ENCODE results near the gene PROB1.
A peak's percentile ranks its signal among the peaks of the same experiment; 100 is the strongest.
"Not testable (repeated sequence)": the region's sequence is repeated elsewhere in the genome, so short reads cannot be mapped to it uniquely, and the experiment has no call there.

Gene PROB1

DNA sequence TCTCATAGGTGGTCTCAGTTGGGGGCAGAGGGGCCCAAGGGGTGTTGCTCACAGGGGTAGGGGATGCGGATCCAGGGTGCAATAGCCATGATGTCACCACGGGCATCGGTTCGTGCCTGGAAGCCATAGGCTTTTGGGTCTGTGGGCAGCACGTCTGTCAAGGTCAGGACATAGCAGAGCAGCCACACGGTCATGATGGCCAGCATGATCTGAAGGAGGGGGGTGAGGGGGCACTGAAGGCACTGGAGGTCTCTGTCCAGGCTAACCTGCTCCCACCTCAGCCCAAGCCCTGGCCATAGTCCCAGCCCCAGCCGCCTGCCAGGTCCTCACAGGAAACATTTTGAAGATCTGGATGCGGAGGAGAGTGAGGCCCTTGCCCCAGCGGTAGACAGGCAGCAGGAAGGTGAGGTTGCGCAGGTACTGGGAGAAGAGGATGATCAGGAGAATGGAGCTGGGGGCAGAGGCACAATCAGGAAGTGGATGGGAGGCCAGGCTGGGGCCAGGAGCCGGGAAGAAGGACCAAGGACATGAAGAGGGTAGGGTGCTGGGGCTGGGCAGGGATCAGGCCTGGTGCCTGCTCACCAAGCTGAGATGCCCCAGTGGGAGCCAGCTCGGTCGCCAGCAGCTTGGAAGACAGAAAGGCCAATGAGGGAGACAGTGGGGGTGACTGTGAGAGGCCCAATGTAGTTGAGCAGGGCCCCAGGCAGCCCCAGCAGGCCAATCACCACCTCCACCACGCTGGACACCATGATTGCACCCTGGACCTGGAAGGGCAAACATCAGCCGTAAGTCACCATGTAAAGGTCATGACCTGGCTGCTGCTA is 15.1 kb downstream of the PROB1 start:
- no peak for DNase-seq (ENCODE audit: low read depth in 2 of 2)

DNA sequence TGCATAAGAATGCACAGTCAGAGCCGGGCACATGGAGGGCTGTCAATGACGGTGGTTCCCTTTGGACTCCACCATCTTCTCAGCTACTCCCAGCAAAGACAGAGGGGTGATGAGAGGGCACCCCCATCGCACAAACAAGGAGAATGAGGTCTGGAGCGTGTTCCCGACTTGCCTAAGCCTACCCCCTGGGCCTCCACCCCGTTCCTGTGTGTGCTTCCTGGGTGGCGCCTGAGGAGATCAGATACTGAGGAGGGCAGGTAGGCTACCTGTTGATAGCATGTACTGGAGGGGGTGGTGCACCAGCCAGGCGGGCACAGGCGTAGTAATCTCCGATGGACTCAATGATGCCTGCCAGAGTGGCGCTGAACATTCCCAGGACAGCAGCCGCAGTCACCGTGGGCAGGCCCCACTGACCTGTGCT is 16.0 kb downstream of the PROB1 start:
- no peak for DNase-seq (ENCODE audit: low read depth in 2 of 2)

DNA sequence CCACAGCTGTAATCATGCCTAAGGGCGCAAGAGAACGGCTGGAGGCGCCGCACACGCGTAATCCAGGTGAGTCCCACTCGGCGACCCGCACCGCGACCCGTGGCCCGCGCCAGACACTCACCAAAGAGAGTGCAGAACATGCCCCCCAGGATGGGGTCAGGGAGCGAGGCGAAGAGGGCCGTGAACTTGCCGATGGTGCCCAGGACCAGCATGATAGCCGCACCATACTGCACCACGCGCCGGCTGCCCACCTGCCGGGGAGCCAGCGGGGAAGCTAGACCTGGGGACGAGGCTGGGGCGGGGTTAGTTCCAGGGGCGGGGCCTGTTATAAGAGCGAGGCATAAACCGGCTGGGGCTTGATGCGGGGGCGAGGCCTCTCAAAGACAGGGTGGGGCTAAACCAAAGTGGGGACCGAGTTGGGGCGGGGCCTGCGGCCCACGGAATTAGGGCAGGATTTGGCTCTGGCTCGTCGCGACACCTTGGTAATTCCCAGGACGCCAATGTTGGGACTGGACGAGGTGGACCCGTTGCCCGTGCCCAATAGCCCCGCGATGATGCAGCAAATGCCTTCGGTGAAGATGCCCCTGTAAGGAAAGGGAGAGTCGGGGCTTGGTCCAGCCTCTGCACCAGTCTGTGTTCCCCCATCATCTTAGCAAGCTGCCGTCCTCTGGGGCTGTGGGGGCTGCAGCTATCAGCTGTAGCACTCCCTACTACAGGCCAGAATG is 16.6 kb downstream of the PROB1 start:
- DNase-seq (ENCODE audit: low read depth in 2 of 2), result no peak

DNA sequence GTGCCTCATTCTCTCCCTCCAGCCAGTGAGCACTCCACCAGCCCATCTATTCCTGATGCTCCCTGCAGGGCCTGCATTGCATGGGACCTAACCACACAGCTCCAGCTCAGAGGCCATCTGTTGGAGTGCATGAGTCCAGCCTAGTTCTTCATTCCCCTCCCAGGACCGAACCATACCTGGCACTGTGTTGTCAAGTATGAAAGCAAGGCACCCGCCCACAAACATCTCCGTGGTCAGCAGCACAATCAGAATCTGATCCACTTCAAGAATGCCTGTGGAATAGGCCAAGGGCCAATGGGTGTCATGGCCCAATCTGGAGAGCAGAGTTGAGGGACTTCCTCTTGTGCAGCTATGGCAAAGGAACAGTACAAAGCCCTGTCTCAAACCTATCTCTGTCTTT is 17.7 kb downstream of the PROB1 start:
- DNase-seq (ENCODE audit: low read depth in 2 of 2), result no peak

DNA sequence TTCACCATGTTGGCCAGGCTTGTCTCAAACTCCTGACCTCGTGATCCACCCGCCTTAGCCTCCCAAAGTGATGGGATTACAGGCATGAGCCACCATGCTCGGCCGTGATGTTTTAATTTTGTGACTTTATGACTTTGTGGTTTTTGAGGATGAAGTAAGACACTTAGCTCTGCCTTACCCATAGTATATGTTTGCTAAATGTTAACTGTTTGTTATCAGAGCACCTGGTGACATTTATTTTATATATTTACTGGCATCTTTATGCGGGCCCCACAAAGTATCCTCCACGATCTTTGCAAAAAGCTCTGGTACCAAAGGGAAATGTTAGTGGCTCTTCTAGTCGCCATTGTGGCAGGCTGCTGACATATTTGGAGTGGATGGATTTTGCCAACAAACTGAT is 18.5 kb downstream of the PROB1 start:
- no peak for DNase-seq (ENCODE audit: low read depth in 2 of 2)

DNA sequence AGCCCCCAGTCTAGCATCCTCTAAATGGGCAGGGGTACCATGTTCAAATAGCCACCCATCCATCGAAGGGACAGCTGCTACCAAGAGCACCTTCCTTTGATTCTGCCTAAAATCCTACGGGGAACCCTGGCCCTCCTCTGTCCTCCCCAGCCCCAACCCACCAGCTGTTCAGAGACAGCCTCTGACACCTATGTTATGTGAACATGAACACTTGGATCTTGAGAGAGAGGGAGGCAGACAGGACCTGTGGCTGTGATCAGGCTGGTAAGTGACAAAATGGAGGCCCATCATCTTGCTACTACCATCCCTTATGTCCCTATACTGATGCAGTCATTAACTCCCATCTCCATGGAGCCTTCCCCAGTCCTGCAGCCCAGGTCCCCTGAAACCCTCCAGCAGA is 20.0 kb downstream of the PROB1 start:
- DNase-seq (ENCODE audit: low read depth in 2 of 2), result no peak

DNA sequence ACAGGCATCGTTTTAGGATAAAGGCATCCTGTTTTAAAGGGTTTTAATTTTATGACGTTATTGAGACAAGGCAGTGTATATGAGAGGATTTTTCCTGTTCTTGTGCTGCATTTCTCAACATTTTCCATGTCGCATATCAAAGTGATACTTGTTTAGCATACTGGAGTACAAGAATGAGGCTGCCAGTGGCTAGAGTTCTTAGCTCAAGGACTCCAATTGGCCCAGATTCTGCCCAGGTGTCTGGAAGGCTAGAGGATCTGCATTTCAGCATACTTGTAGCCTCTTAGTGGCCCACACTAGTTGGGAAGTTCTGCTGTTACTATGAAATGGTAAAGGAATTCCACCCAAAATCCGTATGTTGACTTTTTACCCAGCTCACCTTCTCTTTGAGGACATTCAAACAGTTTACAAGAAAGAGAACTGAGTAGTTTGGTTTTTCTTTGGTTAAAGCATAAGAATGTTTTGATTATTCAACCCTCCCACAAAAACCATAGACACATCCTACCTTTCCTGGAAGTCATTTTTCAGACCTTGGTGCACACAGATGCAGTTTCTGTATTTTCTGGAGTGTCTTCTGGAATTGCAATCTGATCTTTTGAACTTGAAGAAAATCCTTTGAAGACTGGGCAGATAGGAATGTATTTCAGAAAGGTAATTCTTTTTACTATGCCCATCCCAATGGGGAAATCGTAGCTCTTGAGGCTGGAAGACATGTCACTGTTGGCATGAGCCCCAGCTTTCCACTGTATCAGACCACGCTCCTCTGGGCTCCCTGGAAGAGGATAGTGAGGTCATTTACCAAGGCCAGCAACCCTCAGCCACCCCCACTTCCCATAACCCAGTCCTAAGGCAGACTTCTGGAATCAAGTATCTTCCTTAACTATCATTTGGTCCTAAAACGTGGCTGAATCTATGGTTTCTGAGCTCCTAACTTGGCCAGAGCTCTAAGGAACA is 23.1 kb downstream of the PROB1 start:
- DNase-seq (ENCODE audit: low read depth in 2 of 2), result no peak

DNA sequence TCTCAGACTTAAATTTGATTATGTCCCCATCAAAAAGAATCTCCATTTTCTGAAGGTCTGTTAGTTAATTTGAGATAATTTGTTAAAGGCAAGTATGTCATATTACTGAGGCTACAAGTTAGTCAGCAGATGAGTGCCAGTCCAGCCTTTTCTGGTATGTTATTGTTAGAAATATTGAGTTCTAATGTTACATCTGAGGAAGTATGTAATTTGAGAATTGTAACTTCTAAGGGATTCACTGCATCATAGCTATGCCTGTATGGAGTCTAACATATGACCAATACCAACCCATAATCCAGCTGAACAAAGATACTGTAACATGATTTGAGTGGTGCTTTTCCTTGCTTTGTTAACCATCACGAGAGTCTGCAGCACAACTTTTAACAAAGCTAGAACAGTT is 25.7 kb downstream of the PROB1 start:
- no peak for DNase-seq (ENCODE audit: low read depth in 2 of 2)

DNA sequence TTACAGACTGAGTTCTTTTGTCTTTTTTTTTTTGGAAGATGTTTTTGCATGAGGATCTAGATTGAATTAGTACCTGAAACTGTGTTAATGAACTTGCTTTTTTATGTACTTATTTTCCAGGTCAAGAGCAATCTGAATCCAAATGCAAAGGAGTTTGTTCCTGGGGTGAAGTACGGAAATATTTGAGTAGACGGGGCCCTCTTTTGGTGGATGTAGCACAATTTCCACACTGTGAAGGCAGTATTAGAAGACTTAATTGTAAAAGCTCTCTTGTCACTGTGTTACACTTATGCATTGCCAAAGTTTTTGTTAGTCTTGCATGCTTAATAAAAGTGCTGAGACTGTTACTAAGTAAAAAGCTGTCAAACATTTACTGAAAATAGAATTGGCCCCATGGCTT is 26.3 kb downstream of the PROB1 start:
- no peak for DNase-seq (ENCODE audit: low read depth in 2 of 2)

DNA sequence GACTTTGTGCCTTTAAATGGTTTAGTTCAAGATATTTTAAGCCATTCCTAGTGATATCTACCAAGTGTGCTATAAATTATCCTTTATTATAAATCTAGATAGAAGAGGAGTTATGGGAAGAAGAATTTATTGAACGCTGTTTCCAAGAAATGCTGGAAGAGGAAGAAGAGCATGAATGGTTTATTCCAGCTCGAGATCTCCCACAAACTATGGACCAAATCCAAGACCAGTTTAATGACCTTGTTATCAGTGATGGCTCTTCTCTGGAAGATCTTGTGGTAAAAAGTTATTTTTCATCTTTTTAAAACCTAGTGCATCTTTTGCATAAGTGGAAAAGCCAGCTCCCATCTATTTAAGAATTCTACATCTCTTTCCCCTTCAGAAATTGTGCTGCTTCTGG is 30.4 kb downstream of the PROB1 start:
- no peak for DNase-seq (ENCODE audit: low read depth in 2 of 2)

DNA sequence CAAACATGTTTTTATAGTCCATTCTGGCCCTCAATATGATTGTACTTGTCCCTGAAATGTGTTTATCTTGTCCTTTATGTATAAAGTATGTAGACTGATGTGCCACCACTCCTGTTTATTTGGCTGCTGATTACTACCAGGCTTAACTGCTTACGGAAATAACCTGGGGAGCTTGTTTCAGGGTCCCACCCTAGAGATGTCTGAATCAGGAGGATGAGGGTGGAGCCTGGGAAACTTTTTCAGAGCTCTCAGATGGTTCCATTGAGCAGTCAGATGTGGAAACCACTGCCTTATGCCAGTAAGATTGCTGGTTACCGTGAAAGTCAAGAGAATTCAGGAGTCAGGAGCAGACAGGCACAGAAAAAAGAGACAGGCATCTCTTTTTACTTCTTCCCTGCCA is 31.0 kb downstream of the PROB1 start:
- DNase-seq (ENCODE audit: low read depth in 2 of 2), result no peak

DNA sequence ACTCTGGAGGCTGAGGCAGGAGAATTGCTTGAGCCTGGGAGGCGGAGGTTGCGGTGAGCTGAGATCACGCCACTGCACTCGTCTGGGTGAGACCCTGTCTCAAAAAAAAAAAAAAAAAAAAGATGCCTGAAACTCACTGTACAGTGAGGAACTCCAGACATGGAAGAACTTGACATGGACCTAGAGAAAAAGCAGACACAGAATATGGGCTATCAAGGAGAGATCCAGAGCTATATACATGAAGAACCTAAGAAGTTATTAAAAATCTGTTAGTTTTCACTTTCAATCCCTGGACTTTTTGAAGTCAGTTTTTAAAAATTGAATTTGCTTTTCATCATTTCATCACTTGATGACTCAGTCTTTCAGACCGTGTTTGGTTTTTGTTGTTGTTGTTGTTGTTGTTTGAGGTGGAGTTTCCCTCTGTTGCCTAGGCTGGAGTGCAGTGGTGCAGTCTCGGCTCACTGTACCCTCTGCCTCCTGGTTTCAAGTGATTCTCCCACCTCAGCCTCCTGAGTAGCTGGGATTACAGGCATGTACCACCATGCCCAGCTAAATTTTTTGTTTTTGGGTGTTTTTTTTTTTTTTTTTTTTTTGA is 33.0 kb downstream of the PROB1 start:
- DNase-seq (ENCODE audit: low read depth in 2 of 2), result no peak

DNA sequence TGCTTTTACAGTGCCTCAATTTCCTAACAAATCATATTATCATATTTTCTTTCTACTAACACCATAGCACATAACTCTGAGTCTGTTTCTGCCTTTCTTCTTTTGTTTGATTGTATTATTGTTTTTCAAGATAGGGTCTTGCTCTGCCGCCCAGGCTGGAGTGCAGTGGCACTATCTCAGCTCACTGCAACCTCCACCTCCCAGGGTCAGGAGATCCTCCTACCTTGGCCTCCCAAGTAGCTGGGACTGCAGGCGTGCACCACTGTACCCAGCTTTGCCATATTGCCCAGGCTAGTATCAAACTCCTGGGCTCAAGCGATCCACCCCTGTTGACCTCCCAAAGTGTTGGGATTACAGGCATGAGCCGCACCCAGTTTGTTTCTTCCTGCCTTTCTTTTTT is 34.5 kb downstream of the PROB1 start:
- DNase-seq (ENCODE audit: low read depth in 2 of 2), result no peak

DNA sequence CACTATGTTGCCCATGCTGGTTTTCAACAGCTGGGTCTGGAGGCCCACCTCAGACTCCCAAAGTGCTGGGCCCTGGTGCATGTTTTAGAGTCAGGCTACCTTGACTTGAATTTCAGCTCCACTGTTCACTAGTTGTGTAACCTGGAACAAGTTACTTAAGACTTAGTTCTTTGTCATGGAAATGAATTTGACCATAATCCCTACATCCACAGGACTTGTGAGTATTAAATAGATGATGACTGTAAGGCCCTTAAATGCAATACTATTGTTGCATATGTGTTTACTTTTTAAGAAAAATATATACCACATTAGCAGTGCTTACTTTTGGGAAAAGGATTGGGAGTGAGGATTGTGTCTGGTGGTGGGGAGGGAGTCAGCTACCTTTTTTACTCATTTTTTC is 36.8 kb downstream of the PROB1 start:
- DNase-seq (ENCODE audit: low read depth in 2 of 2), result no peak

DNA sequence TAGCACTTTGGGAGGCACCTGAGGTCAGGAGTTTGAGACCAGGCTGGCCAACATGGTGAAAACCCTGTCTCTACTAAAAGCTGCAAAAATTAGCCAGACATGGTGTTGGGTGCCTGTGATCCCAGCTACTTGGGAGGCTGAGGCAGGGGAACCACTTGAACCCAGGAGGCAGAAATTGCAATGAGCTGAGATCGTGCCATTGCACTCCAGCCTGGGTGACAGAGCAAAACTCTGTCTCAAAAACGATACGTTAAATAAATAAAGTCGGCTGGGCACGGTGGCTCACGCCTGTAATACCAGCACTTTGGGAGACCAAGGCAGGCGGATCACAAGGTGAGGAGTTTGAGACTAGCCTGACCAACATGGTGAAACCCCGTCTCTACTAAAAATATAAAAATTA is 39.0 kb downstream of the PROB1 start:
- not testable (repeated sequence) for DNase-seq (ENCODE audit: low read depth in 2 of 2)

DNA sequence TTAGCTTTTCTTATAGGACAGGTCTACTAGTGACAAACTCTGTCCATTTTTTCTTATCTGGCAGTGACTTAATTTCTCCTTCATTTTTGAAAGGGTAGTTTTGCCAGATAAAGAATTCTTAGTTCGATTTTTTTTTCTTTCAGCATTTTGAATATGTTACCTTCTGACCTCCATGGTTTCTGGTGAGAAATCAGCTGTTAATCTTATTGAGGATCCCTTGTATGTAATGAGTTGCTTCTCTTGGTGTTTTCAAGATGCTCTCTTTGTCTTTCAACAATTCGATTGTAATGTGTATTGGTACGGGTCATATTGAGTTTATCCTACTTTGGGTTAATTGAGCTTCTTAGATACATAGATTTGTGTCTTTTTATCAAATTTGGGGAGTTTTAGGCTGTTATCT is 40.7 kb downstream of the PROB1 start:
- no peak for DNase-seq (ENCODE audit: low read depth in 2 of 2)

DNA sequence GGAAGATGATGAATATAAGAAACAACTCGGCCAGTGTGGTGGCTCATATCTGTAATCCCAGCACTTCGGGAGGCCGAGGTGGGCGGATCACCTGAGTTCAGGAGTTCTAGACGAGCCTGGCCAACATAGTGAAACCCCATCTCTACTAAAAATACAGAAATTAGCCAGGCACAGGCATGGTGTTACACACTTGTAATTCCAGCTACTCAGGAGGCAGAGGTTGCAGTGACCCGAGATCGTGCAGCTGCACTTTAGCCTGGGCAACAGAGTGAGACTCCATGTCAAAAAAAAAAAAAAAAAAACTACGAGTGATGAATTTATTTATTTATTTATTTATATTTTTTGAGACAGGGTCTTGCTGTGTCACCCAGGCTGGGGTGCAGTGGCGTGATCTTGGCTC is 47.0 kb downstream of the PROB1 start:
- not testable (repeated sequence) for DNase-seq (ENCODE audit: low read depth in 2 of 2)

DNA sequence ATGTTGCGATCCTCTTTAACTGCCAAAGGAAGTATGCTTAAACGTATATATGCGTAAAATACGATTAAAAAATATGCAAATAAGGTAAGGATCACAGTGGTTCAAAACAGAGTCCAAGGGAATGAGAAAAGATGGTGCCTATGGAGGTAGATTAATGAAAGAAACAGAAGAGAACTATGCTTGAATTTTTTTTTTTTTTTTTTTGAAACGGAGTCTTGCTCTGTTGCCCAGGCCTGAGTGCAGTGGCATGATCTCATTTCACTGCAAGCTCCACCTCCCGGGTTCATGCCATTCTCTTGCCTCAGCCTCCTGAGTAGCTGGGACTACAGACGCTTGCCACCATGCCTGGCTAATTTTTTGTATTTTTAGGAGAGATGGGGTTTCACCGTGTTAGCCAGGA is 49.5 kb downstream of the PROB1 start:
- not testable (repeated sequence) for DNase-seq (ENCODE audit: low read depth in 2 of 2)

DNA sequence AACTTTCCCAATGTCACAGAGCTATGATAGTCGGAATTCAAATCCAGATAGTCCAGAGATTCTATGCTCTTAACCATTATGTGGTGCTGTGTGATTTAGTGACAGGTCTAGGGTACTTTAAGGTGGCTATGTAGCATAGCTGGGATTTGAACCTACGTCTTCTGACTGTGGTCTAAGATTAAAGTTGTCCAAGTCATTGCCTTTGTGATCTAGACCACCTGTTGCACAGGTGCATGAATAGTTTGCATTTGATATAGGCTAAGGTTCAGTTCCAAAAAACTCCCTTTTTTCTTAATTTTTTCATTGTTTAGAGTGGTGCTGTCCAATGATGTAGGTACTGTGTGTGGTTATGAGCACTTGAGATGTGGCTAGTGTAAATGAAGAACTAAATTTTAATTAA is 50.7 kb downstream of the PROB1 start:
- no peak for DNase-seq (ENCODE audit: low read depth in 2 of 2)

DNA sequence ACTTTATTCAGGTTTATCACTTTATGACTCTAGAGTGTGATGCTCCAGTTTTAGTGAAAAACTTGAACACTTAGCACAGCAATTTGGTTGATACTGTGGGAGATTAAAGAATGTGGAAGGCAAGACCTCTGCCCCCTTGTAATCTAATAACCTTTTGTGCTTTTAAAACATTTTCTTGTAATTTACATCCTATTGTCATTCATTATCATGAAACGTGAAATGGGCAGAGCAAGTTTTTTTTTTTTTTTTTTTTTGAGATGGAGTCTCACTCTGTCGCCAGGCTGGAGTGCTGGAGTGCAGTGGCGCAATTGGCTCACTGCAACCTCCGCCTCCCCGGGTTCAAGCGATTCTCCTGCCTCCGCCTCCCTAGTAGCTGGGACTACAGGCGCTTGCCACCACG is 51.4 kb downstream of the PROB1 start:
- no peak for DNase-seq (ENCODE audit: low read depth in 2 of 2)

DNA sequence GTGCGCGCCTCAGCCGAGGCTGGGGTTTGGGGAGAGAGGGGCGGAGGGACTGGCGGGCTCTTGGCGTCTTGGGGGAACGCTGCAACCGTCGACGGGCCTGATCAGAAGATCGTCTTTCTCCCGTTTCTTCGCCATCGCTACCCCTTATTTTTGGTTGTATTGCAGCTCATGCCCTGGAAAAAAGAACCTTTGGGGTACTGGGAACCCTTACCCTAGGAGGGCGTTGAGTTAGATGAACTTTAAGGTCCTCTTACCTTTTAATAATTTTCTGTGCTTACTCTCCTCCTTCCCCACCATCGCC is 52.5 kb downstream of the PROB1 start:
- peak in 1 of 2 donors; percentile 76 for DNase-seq (ENCODE audit: low read depth in 2 of 2)

All from stimulated activated CD8-positive, alpha-beta memory T cell treated with anti-CD3 and anti-CD28 coated beads, Interleukin-15, amount 100 ng/mL, for 48 hours (primary cell).